ACC112 (cell line): ENCODE data around the gene NOSIP.
A peak's percentile ranks its signal among the peaks of the same experiment; 100 is the strongest.
"Not testable (repeated sequence)": the region's sequence is repeated elsewhere in the genome, so short reads cannot be mapped to it uniquely, and the experiment has no call there.

Experiments
- H2AFZ ChIP-seq: fragments of 200-600 bp; sonication (generic); one replicate; pipeline ENCODE4 v1.6.0; 2017; ENCODE audit warnings: antibody characterized with exemption, low read length; ENCODE audit not compliant: unreplicated experiment
- H3K27ac ChIP-seq: fragments of 200-600 bp; sonication (generic); 2 replicates; pipeline ENCODE4 v1.5.1; 2014; ENCODE audit warnings: low read depth, mild to moderate bottlenecking, antibody characterized with exemption, low read length, moderate library complexity
- H3K27me3 ChIP-seq: fragments of 200-600 bp; sonication (generic); 2 replicates; pipeline ENCODE4 v1.6.1; 2014; ENCODE audit warnings: mild to moderate bottlenecking, antibody characterized with exemption, low read length, moderate library complexity, mixed read lengths; ENCODE audit not compliant: insufficient read depth
- H3K36me3 ChIP-seq: fragments of 200-600 bp; sonication (generic); 2 replicates; pipeline ENCODE4 v1.6.1; 2016; ENCODE audit warnings: mild to moderate bottlenecking, antibody characterized with exemption, low read length, moderate library complexity, mixed read lengths; ENCODE audit not compliant: insufficient read depth
- H3K4me1 ChIP-seq: fragments of 200-600 bp; sonication (generic); one replicate; pipeline ENCODE4 v1.6.1; 2016; ENCODE audit warnings: low read length, mixed read lengths; ENCODE audit not compliant: insufficient read depth, unreplicated experiment, control insufficient read depth
- H3K4me3 ChIP-seq: fragments of 200-600 bp; sonication (generic); 2 replicates; pipeline ENCODE4 v1.5.1; 2014; ENCODE audit warnings: mild to moderate bottlenecking, low read depth, low read length
- H3K79me2 ChIP-seq: fragments of 200-600 bp; sonication (generic); one replicate; pipeline ENCODE4 v1.6.0; 2016; ENCODE audit warnings: low read length; ENCODE audit not compliant: control insufficient read depth, unreplicated experiment, insufficient read depth

Gene NOSIP, protein sequence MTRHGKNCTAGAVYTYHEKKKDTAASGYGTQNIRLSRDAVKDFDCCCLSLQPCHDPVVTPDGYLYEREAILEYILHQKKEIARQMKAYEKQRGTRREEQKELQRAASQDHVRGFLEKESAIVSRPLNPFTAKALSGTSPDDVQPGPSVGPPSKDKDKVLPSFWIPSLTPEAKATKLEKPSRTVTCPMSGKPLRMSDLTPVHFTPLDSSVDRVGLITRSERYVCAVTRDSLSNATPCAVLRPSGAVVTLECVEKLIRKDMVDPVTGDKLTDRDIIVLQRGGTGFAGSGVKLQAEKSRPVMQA

DNA sequence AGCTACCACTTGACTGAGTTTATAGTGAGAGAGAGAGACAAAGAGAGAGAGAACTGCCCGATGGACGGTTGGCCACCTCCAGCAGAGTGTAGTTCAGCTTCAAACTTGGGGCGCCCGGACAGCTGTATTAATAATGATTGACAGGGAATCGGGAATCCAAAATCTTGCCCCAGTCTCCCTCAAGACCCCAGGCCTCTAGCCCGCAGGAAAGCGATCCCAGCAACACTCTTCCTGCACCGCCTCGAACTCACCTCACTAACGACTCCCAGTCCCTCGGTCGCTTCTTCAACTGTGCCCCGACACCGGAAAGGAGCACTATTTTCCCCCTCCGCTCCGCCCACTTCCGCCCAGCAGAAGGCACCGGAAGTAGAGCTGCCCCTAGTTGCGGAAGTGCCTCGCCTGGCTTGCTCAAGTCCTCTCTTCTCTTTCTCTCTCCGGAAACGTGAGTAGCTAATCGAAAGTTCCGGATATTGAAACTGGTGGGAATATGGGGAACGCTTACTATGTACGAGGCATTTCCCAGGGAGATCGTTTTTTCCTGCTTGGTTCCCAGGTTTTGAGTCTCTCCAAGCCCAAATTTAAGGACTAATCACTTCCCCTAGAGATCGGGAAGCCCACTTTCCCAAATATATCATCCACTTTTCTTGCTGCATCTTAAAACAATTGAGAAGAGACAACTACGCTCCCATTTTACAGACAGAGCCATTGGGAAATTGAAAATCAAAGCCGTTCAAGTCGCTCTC, at the start of gene NOSIP:
TSS of gene NOSIP (minus strand) at position 293 of the 743 bp plus-strand sequence. CDS start 19,865 bp downstream, outside the sequence.
- H3K4me1 ChIP-seq: peaks cover 8% of the 10 kb centered on the region
- no peaks in the 10 kb centered on the region for H3K27me3 ChIP-seq
- H3K79me2 ChIP-seq: peaks cover 26% of the 10 kb centered on the region
- no peak within 1 kb of the TSS for H3K27ac ChIP-seq
- H3K36me3 ChIP-seq: no peaks in the 10 kb centered on the region
- peak within 1 kb of the TSS; percentile 97 for H2AFZ ChIP-seq
- H3K4me3 ChIP-seq: peak within 1 kb of the TSS; percentile 96

DNA sequence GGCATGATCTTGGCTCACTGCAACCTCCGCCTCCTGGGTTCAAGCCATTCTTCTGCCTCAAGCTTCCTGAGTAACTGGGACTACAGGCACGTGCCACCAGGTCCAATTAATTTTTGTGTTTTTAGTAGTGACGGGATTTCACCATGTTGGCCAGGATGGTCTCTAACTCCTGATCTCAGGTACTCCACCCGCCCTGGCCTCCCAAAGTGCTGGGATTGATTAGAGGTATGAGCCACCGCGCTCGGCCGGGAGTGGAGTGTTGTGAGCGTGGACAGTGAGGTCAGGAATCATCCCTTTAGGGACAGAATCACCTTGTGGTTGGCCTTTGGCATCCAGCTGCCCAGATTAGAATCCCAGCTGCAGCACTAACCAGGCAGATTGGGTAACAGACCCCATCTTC, 49.3 kb upstream of the NOSIP start:
- Histone ChIP-seq H3K36me3 (no peaks in the 10 kb centered on the region), H2AFZ (no peak overlapping the region), H3K79me2 (no peaks in the 10 kb centered on the region), H3K4me3 (no peak overlapping the region), H3K27ac (no peak overlapping the region), H3K4me1 (no peaks in the 10 kb centered on the region), H3K27me3 (no peaks in the 10 kb centered on the region)

DNA sequence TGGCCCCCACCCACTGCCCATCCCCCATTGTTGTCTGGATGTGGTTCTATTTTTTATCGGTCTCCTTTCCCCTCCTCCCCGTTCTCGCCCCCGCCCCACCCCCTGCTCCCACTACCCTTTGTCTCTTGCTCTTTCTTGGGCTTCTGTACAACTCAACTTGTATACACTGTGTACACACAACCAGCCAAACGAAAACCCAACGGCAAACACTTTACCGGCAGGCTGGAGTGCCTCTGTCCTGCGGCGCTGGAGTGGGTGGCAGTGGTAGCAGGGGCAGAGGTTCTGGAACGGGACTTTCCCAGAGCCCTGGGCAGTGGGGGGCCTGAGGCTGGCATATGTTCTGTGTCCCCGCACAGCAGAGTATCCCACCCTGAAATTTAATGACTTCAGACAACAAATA, 45.9 kb upstream of the NOSIP start:
- no peak overlapping the region for H3K27ac ChIP-seq
- no peak overlapping the region for H2AFZ ChIP-seq
- H3K4me3 ChIP-seq: no peak overlapping the region
- H3K4me1 ChIP-seq: no peaks in the 10 kb centered on the region
- H3K27me3 ChIP-seq: no peaks in the 10 kb centered on the region
- no peaks in the 10 kb centered on the region for H3K79me2 ChIP-seq
- H3K36me3 ChIP-seq: no peaks in the 10 kb centered on the region

DNA sequence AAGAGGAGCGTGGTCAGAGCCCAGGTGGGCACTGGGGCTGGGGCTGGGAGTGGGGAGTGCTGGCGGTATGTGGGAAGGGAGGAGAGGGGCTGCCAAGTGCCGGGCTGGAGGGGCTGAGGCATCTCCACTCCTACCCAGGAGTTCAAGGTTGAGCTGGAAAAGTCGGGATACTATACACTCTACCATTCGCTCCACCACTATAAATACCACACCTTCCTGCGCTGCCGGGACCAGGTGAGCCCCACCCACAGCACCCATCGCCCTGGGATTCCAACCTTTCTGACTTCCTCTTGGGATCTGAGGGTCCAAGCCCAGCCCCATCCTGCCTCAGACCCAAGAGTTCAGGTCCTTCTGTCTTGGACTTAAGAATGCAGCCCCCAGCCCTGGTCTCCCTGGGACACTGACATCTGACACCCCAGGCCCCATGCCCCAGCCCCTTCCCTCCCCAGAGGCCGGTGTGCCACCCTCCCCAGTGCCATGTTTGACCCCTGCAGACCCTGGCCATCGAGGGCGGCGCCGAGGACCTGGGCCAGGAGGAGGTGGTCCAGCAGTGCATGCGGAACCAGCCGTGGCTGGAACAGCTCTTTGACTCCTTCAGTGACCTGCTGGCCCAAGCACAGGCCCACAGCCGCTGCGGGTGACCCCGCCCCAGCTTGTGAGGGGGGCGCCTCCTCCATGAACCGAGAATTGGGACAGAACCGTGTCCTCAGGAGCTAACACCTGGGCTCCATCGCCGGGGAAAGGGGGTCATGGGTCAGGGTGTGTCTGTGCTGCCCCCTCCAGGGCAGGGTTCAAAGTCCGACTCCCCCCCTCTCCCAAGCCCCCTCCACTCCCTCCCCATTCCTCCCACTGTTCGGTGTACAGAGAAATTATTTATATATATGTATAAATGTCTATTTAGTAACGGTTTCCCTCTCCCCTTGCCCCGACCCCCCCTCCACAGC, 44.9 kb upstream of the NOSIP start:
- no peaks in the 10 kb centered on the region for H3K27me3 ChIP-seq
- no peak overlapping the region for H2AFZ ChIP-seq
- no peaks in the 10 kb centered on the region for H3K79me2 ChIP-seq
- no peak overlapping the region for H3K27ac ChIP-seq
- no peak overlapping the region for H3K4me3 ChIP-seq
- no peaks in the 10 kb centered on the region for H3K4me1 ChIP-seq
- H3K36me3 ChIP-seq: no peaks in the 10 kb centered on the region

DNA sequence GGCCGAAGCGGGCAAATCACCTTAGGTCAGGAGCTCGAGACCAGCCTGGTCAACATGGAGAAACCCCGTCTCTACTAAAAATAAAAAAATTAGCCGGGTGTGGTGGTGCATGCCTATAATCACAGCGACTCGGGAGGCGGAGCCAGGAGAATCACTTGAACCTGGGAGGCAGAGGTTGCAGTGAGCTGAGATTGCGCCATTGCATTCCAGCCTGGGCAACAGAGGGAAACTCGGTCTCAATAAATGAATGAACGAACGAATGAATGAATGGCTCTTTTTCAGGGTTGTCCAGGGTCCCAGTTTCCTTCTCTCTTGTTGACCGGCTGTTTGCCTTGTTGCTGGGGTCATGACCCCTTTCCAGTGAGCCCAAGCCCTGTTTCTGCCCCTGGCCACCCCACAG, 37.5 kb upstream of the NOSIP start:
- peaks cover 21% of the 10 kb centered on the region for H3K4me1 ChIP-seq
- not testable (repeated sequence) for H3K79me2 ChIP-seq, H3K4me3 ChIP-seq, H2AFZ ChIP-seq, H3K27ac ChIP-seq, H3K36me3 ChIP-seq, H3K27me3 ChIP-seq

DNA sequence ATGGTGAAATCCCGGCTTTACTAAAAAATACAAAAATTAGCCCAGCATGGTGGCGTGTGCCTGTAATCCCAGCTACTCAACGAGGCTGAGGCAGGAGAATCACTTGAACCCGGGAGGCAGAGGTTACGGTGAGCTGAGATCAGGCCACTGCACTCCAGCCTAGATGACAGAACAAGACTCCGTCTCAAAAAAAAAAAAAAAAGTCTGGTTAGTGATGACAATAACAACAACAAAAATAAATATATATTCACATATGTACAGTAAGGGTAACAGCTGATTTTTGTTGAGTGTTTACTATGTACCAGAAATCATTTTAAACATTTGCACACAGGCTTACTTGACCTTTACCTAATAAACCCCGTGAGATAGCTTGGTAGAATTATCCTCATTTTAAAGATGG, 36.6 kb upstream of the NOSIP start:
- Histone ChIP-seq H3K27me3 (no peaks in the 10 kb centered on the region), H3K27ac (no peak overlapping the region), H3K4me3 (no peak overlapping the region), H3K4me1 (peaks cover 28% of the 10 kb centered on the region), H2AFZ (no peak overlapping the region), H3K36me3 (no peaks in the 10 kb centered on the region; the same call in 1 of the 2 replicates), H3K79me2 (peaks cover 5% of the 10 kb centered on the region)

DNA sequence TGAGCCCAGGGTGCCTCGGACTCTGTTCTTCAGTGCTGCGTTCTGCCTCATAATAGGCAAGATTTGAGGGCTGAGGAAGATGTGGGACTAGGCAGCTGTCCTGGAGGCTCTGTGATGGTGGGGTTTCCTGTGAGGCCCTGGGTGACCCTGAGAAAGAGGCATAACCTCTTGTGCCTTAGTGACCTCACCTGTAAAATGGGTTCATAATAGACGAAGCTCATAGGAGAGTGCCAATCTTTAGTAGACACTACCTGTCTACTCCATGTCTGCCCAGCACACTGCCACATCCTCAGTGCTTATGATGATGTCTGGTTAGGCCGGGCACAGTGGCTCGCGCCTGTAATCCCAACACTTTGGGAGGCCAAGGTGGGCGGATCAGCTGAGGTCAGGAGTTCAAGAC, 36.2 kb upstream of the NOSIP start:
- Histone ChIP-seq H2AFZ (no peak overlapping the region), H3K4me3 (no peak overlapping the region), H3K36me3 (no peaks in the 10 kb centered on the region; the same call in 1 of the 2 replicates), H3K27ac (no peak overlapping the region), H3K79me2 (peaks cover 5% of the 10 kb centered on the region), H3K27me3 (no peaks in the 10 kb centered on the region), H3K4me1 (peaks cover 28% of the 10 kb centered on the region)

DNA sequence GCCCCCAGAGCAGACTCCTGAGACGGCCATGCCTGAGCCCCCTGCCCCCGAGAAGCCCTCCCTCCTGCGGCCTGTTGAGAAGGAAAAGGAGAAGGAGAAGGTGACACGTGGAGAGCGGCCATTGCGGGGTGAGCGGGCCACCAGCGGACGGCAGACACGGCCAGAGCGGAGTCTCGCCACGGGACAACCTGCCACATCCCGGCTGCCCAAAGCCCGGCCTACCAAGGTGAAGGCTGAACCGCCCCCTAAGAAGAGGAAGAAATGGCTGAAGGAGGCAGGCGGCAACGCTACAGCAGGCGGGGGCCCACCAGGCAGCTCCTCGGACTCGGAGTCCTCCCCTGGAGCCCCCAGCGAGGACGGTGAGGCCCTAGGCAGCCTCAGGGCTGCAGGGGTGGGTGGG, 35.5 kb upstream of the NOSIP start:
- no peaks in the 10 kb centered on the region; the same call in 1 of the 2 replicates for H3K36me3 ChIP-seq

DNA sequence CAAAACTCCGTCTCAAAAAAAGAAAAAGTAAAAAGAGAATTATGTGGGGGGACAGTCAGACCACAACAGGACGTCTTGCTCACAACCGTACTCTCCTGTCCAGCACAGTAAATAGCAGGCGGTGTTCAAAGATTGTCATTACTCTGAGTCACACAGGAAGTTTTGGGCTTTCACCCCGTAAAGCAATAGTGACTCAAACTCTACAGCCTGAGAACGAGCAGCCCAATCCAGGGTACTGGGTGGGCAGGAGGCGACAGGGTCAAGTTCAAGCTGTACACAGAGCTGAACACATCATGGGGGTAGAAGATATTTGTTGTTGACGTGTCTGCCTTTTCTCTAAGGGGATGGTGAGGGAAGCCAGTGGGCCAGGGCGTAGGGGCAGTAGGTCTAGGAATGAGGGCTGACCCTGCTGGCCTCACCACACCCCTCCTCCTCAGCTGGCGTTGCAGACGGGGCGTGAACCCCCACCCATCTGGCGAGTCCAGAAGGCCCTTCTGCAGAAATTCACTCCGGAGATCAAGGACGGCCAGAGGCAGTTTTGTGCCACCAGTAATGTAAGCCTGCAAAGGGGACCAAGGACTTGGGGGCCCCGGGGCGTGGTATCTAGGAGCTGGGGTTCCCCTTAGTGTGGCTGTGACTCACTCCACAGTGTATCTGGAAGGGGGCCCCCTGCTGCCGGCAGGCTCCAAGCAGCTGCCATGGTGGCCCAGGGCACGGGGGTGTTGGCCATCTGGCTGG, 33.9 kb upstream of the NOSIP start:
- Histone ChIP-seq H3K36me3 (no peaks in the 10 kb centered on the region; the same call in 1 of the 2 replicates), H3K4me1 (peaks cover 28% of the 10 kb centered on the region), H2AFZ (no peak overlapping the region), H3K4me3 (peak overlapping the region; percentile 47), H3K27ac (peak overlapping the region; percentile 91), H3K79me2 (peaks cover 5% of the 10 kb centered on the region), H3K27me3 (no peaks in the 10 kb centered on the region)

More for the DNA sequence above, 35.5 kb upstream of the NOSIP start:
- Histone ChIP-seq H3K4me1 (peaks cover 28% of the 10 kb centered on the region), H2AFZ (no peak overlapping the region), H3K4me3 (no peak overlapping the region), H3K27ac (no peak overlapping the region), H3K27me3 (no peaks in the 10 kb centered on the region), H3K79me2 (peaks cover 5% of the 10 kb centered on the region)

DNA sequence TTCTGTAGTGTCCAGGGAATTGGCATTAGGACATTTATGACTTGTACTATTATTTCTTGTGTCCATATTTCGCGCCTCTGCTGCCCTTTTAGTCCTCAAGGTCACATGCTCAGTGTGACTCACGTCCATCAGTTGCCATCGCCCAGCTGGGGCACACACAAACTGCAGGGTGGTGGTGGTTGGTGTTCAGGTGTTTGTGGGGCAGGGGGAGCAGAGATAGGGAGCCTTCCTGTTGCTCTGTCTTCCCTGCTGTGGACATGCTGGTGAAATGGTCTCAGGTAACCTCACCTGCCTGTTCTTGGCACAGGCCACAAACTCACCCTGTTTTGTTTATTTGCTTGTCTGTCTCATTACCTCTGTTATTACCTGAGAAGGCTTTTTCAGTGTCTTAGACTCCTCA, 33.0 kb upstream of the NOSIP start:
- H3K27me3 ChIP-seq: no peaks in the 10 kb centered on the region
- H3K36me3 ChIP-seq: no peaks in the 10 kb centered on the region; the same call in 1 of the 2 replicates
- peak overlapping the region; percentile 16; the same call in 1 of the 2 replicates for H3K4me3 ChIP-seq
- H3K79me2 ChIP-seq: peaks cover 5% of the 10 kb centered on the region
- H3K27ac ChIP-seq: peak overlapping the region; percentile 91
- no peak overlapping the region for H2AFZ ChIP-seq
- H3K4me1 ChIP-seq: peaks cover 28% of the 10 kb centered on the region
